GM18508 (cell line): Measurements from ENCODE around the gene TMEM79.

Experiments used
- ATAC-seq: cut with Tn5 transposase; IDR thresholded peaks from one replicate; pipeline ENCODE4 v1.9.1; 2021; ENCODE audit warnings: moderate number of reproducible peaks; ENCODE audit not compliant: insufficient read depth, unreplicated experiment

The TMEM79 gene, protein sequence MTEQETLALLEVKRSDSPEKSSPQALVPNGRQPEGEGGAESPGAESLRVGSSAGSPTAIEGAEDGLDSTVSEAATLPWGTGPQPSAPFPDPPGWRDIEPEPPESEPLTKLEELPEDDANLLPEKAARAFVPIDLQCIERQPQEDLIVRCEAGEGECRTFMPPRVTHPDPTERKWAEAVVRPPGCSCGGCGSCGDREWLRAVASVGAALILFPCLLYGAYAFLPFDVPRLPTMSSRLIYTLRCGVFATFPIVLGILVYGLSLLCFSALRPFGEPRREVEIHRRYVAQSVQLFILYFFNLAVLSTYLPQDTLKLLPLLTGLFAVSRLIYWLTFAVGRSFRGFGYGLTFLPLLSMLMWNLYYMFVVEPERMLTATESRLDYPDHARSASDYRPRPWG

DNA sequence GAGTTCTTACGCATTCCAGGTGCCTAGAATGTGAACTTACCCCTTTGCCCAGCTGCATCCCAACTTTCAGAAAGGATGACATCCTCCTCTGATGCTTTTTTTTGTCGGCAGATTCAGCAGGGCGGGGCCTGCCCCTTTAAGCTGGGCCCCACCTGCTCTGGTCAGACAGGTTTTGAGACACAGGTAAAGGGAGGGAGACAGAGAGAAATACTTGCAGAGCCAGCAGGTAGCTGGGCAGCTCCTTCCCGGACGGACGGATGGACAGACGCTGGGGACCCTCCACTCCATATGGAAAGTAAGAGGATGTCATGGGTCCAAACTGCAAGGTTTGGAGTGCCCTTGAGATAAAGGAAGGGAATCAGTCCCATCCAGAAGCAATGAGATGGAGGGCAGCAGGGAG lies at the start of gene TMEM79:
TMEM79 (plus strand) TSS at position 214 of the 400 bp plus-strand sequence. CDS start 902 bp downstream, outside the sequence.
- no peak for ATAC-seq

DNA sequence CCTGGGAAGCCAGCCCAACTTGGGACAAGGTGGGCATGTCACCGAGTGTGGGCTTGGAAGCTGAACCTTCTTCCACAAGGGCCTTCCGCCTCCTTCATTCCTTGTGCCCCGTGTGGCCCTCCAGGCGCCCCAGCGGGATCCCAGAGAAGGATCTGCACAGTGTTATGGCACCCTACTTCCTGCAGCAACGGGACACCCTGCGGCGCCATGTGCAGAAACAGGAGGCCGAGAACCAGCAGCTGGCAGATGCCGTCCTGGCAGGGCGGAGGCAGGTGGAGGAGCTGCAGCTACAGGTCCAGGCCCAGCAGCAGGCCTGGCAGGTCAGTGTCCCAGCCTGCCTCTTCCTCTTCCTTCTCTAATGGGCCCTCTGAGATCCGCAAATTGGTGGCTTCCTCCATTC lies 48.0 kb upstream of the TMEM79 start:
- ATAC-seq, result no peak

DNA sequence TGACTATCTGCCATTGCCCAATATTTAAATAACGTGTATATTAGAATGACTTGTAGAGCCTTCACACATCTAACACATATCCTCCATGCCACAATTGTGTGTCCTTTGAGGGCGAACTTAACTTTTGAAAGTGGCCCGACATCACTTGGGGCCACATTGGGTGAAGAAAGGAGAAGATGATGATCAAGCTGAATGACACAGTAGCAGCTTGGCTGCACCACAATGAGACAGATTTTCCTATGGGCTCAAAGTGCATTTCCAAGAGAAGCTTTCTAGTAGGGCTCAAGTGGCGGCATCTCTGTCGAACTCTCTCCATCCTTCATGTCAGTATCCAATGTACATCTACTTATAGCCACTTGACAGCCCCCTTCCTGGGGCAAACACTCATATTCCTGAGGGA lies 45.9 kb upstream of the TMEM79 start:
- ATAC-seq, result no peak

DNA sequence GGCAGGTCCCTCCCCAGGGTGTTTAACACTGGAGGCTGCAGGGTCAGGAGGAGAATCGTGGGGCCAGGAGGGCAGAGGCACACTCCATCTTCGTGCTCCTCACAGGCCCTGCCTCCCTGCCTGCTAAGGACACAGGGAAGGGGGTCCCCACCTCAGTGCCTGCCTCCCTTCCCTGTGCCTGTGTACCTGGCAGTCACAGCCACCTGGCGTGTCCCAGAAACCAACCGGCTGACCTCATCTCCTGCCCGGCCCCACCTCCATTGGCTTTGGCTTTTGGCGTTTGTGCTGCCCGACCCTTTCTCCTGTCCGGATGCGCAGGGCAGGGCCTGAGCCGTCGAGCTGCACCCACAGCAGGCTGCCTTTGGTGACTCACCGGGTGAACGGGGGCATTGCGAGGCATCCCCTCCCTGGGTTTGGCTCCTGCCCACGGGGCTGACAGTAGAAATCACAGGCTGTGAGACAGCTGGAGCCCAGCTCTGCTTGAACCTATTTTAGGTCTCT lies 42.8 kb upstream of the TMEM79 start:
- no peak for ATAC-seq

DNA sequence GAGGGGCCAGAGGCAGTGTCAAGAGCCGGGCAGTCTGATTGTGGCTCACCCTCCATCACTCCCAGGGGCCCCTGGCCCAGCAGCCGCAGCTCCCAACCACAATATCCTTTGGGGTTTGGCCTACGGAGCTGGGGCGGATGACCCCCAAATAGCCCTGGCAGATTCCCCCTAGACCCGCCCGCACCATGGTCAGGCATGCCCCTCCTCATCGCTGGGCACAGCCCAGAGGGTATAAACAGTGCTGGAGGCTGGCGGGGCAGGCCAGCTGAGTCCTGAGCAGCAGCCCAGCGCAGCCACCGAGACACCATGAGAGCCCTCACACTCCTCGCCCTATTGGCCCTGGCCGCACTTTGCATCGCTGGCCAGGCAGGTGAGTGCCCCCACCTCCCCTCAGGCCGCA lies 42.2 kb upstream of the TMEM79 start, which contains the start of gene BGLAP:
BGLAP (plus strand) TSS at position 259 of the 400 bp plus-strand sequence; CDS start at position 307, 48 bp downstream.
- ATAC-seq, result no peak

DNA sequence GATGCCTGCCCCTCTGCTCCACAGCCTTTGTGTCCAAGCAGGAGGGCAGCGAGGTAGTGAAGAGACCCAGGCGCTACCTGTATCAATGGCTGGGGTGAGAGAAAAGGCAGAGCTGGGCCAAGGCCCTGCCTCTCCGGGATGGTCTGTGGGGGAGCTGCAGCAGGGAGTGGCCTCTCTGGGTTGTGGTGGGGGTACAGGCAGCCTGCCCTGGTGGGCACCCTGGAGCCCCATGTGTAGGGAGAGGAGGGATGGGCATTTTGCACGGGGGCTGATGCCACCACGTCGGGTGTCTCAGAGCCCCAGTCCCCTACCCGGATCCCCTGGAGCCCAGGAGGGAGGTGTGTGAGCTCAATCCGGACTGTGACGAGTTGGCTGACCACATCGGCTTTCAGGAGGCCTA lies 41.4 kb upstream of the TMEM79 start:
- ATAC-seq, result no peak

DNA sequence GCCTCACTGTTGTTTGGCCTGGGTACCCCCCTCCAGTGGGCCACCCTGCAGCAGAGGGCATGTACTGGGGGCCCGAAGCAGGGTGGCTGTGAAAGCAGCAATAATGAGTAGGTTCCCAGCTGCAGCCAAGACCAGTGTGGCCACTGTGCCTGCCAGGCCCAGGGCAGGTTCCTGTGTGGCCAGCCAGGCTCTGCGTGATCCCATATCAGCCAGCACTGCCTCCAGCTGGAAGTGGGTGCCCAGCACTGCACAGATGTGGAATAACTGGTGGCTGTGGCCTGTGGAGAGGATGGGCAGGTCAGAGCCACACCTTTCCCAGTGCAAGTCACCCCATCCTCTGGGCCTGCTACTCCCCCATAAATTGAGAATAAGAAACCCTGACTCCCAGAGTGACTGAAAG lies 40.0 kb upstream of the TMEM79 start:
- no peak for ATAC-seq

DNA sequence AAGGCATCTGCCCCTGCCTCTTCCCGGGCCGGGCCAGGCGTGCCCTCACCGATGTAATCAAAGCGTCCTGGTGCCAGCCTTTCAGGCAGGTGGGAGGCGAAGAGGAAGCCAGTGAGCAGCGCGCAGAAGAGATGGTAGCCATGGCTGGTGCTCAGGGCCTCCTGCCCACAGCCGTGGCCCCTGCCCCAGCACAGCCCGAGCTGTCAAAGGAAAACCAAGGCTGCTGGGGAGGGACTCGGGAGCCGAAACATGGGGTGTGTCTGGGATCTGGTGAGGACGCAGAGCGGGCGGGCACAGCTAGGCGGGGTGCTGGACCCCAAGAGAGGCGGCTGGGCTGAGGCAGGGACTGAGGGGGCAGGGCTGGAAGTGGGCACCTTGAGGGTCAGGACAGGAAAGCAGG lies 39.4 kb upstream of the TMEM79 start:
- no peak for ATAC-seq

DNA sequence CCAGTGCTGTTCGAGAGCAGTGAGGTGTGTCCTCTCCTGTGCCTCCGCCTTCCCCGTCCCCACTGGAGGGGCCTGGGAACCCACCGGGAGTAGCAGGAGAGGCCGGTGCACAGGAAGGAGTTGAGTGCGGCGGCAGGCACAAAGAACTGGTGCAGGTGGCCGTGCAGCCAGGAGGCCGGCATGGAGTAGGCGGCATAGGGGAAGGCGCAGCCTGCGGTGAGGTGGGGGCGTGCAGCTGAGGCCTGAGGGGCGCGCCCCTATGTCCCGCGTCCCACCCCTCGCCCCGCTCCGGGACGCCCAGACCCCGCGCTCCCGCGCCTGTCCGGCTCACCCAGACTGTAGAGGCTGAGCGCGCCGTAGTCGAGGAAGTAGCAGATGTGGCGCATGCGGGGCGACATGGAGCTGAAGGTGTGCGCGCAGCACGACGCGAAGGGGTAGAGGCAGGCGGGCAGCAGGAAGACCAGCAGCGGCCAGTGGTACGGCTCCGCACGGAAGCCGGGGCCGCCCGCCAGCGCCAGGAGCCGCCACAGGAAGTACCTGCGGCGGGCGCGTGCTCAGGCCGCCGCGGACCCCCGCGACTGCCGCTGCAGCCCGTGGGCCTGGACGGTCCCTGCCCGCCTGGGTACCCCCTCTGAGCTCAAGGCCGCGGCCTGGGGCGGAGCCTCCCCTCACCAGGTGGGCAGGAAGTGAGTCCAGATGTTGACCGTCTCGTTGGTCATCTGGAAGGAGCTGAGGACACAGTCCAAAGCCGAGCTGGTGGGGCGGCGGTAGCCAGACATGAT lies 38.5 kb upstream of the TMEM79 start:
- ATAC-seq, result no peak

DNA sequence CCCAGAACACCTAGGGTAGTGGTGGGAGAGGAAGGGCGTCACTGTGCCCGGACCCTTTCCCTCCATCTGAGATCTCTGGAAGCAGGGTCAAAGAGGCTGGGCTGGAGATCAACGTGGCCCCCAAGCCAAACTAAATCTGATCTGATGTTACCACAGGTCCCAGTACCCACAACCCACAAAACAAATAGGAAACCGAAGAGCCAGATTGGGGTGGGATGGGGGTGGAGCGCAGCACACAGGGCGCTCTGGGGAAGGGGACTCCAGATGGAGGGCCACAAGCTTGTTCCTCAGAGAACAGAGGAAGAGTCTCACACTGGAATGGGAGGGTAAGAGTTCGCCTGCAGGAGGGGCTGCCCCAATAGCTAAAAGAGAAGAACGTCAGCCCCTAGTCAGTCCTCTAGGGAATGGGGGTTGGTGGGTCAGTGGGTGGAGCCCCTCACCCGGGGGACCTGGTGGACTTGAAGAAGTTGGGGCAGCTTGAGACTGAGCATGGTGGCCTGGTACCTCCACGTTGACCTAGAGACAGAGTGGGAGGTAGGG lies 37.8 kb upstream of the TMEM79 start:
- ATAC-seq, result no peak

DNA sequence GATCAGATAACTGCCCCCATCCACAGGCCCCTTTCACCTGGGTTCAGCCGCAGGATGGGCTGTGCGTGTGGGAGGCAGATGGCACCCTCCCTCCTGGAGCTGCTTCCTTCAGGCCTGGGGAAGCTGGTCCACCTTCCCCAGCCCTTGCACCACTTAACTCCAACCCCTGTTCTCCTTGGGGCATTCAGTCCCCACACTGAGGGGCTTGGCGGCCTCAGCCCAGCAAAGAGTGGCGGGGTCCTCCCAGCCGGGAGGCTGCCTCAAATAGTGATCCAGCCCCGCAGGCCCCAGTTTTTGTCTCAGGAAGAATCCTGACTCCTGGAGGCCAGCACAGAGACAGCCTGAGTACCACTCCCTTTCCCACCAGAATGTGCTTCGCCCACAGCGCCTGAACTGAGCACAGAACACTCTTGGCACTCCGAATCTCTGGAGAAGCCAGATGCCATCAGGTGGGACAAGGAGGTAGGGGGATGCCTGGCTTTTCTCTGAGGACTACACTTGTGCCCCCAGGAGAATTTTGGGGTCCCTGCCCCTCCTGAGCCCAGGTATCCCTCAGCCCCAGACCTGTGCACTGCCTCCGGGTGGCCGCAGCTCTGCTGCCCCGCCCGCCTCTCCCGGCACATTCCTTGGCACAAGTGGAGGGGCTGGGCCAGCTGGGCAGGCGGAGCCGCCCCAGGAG lies 37.2 kb upstream of the TMEM79 start:
- ATAC-seq, result no peak

DNA sequence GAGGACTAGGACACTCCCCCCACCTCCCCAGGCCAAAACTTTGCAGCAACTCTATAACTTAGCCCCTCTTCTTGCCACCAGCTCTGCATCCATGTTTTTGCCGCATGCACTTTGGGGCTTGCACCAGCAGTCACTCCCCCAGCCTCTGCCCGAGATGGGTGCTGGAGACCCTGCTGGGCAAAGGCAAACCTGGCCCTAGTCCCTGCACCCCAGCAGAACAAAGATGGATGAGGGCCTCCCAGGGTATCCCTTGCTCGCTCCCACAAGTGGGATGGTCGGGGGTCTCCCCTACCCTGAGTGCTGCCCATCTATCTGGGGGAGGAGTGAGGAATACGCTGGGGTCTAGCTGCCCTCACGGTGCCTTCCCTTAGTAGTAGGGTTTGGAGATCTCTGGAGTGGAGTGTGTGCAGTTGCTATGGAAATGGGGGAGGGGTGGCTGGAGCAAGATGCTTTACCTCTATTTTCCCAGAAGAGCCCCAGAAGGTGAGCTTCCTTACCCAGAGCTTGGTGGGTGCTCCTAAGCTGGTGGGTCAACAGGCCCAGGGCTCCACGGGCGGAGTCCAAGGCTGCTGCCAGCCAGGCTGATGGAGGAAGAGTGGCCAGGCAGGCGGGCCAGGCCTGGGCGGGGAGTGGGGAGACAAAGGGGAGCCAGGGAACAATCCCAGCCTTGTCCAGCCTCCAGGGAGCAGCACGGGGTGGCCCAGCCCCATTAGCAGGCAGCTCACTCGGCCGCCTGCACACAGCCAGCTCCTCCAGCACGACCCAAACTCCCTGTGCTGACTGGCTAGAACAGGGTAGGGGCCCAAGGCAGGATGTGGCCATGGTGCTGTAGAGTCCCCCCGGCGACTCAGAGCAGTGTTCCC lies 36.4 kb upstream of the TMEM79 start, which contains the start of gene PAQR6:
PAQR6 (minus strand) TSS at position 597 of the 863 bp plus-strand sequence. CDS start 1,325 bp downstream, outside the sequence.
- ATAC-seq, result no peak

DNA sequence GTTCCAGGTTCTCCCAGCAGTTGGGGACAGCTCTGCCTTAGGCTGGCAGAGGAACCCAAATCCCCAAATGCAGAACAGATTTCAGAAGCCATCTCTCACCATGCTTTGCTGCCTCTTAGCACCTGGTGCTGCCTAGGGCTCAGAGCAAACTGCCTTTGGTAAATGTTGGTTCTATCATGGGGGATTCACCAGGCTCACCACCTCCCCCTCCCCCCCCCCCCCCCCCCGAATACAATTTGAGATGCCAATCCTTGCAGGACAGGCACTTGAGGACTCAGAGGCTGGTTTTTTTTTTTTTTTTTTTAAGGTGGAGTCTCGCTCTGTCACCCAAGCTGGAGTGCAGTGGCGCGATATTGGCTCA lies 35.8 kb upstream of the TMEM79 start:
- ATAC-seq, result no peak

DNA sequence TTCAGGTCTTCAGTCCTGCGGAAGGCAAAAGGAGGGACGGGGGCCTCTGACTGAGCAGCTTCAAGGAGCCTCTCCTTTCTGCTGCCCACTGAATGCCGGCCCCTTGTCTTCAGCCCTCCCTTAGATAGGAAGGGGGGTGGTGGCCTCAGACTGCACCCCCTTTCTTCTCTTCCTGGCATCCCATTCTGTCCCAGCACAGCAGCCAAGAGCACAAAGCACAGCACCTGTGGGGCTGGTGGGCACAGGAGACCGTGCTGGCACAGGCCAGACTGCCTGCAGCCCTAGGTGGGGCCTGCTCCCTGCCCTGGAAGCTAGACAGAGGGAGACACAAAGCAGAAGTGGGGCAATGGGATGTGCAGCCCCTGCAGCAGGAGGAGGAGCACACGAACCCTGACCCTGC lies 34.5 kb upstream of the TMEM79 start:
- no peak for ATAC-seq

DNA sequence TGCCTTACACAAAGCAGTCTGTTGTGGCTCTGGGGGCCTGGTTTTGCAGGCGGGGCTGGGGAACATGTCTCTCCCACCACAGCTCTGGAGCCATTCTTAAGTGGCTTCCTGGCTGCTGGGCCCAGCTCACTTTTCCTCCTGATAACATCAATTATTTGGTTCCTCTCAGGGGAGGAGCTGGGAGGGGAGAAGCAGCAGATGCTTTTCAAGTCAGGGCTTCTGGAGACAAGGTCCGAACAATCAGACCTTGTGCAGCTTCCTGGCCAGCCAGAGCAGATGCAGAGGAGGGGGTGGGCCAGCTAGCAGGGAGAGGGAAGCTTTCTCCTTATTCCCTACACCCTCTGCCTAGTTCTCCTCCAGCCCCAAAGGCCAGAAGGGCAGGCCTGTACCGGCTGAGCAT lies 32.6 kb upstream of the TMEM79 start:
- no peak for ATAC-seq

DNA sequence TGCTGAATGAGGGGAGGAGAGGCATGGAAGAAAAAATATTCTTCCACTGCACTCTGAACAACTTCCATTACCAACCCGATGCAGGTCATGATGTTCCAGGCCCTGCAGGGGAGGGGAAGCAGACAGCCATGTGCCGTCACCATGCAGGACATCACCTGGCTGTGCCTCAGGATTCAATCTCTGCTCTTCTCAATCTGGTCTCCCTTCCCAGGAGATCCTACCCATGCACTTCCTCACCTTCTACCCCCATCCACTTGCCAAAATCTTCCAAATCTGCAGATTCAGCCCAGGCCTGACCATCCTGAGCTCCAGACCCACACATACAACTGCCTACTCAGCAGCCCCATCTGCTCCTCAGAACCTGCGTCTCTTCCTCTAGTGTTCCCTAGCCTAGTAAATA lies 30.5 kb upstream of the TMEM79 start:
- ATAC-seq, result no peak

DNA sequence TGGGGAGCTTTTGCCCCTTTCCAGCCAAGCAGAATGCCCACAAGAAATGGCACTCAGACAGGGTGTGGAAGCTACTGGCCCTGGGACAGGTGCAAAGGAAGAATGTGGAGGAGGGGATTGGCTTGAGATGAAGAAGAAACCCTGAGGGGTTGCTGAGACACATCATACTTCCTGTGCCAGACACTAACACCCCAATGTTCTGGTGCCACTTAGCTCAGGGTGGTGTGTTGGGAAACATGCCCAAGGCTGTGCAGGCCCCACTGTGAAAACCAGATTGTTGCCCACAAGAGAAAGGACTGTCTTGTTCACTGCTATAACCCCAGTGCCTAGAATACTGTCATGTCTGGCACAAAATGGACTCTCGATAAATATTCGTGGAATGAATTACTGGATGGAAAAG lies 26.4 kb upstream of the TMEM79 start:
- no peak for ATAC-seq

DNA sequence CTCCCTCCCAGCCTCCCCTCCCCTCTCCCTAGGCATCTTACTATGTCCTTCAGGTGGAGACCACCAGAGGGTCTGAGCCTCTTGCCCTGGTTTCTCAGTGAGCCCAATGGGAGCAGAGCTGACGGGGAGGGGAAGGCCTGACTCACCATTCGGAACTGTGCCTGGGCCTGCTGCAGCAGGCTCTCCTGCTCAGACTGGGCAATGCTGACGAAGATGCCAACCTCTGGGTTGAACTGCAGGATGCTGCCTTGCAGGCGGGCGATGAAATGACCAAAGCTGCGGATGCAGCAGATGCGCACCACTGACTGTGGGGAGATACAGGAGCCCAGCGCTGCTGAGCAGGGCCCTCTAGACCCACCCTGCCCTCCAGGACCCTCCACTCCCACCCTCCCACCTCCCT lies 25.3 kb upstream of the TMEM79 start:
- no peak for ATAC-seq

DNA sequence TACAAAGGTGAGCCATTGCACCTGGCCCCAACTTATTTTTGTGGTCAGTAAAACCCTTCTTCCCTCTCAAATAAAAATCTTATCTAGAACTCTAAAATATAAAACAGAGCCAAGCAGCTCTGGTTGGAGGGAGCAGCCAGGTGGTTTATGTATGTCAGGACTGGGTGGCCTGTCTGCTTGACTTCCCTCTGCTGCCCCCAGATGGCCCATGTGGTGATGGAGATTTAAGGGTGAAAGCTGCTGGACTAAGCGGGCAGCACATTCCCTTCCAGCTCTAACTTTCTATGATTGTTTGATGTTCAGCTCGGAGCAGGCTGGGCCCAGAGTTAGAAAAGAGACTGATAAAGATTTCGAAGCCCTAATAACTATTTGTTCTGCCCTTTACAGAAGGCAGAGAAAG lies 24.3 kb upstream of the TMEM79 start:
- ATAC-seq, result no peak

DNA sequence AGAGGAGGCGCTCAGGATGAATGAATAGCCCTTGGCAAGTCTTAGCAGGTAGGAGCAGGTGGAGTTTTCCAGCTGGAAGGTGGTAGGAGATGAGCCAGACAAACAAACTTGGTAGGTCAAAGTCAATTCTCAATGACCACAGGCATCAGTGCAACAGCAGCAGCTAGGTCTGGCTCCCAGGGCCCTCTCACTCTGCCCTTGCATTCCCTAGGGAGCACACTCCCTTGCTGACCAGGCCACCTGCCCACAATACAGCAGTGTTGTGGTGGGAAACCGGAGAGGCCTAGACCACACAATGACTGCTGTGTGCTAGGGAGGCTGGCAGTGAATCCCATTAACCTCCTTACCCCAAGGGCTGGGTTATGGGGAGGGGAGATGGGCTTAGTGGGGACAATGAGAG lies 23.2 kb upstream of the TMEM79 start:
- no peak for ATAC-seq
